Heart right ventricle (tissue), 16 donors: ENCODE results near the gene NUDT9. TPM values are rescaled to one million over a fixed set of nuclear protein-coding genes. Genes with fewer than 3 reads are reported as not detected.
"Not testable (repeated sequence)": the region's sequence is repeated elsewhere in the genome, so short reads cannot be mapped to it uniquely, and the experiment has no call there.

ENCODE experiments used
- ATAC-seq, 8 donors: fragments of 200-7000 bp; cut with Tn5 transposase; one replicate each; pipeline ENCODE4 v1.9.1; 2020; ENCODE audit warnings: mild to moderate bottlenecking in 8 of 8, moderate library complexity in 8 of 8, moderate number of reproducible peaks in 1 of 8
- DNase-seq, 2 donors: peaks; one replicate each; pipeline ENCODE4 v3.0.0-alpha.2; 2020
- H3K27ac ChIP-seq, 10 donors: fragments of 200-600 bp; sonication (generic) in 2 of 10; one replicate each; pipeline versions ENCODE4 v1.5.0 to v1.8.0; 2020 to 2022; ENCODE audit warnings: mild to moderate bottlenecking in 3 of 10
- H3K27me3 ChIP-seq, 7 donors: fragments of 200-600 bp; one replicate each; pipeline ENCODE4 v1.8.0; 2021 to 2022; ENCODE audit warnings: mild to moderate bottlenecking in 2 of 7
- H3K36me3 ChIP-seq, 9 donors: fragments of 200-600 bp; sonication (generic) in 1 of 9; one replicate each; pipeline versions ENCODE4 v1.5.0 to v1.8.0; 2020 to 2022; ENCODE audit warnings: mild to moderate bottlenecking in 2 of 9
- H3K4me1 ChIP-seq, 9 donors: fragments of 200-600 bp; sonication (generic) in 1 of 9; one replicate each; pipeline versions ENCODE4 v1.5.0 to v1.8.0; 2020 to 2022; ENCODE audit warnings: mild to moderate bottlenecking in 4 of 9
- H3K4me3 ChIP-seq, 10 donors: fragments of 200-600 bp; sonication (generic) in 2 of 10; one replicate each; pipeline versions ENCODE4 v1.5.0 to v1.8.0; 2020 to 2022; ENCODE audit warnings: mild to moderate bottlenecking in 7 of 10, moderate library complexity in 2 of 10
- H3K9me3 ChIP-seq, 11 donors: fragments of 200-600 bp in 10 of 11; sonication (generic) in 2 of 11; one replicate each; pipeline versions ENCODE4 v1.5.0 to v1.8.0; 2013 to 2022; ENCODE audit warnings: mild to moderate bottlenecking in 2 of 11, control low read depth in 1 of 11, moderate library complexity in 1 of 11
- WGBS, 2 donors: extraction: QIAGEN DNeasy Blood & Tissue Kit; methylation state at CpG; one replicate each; pipeline ENCODE4 v1.1.7; 2013; ENCODE audit warnings: inconsistent platforms in 1 of 2; 5-methylcytosine and 5-hydroxymethylcytosine counted together
- intact Hi-C, 10 donors: fragments of 100-400 bp; cut with DNase I; formaldehyde crosslinking; loops; one replicate each; pipeline versions ENCODE4 v1.11.1 to v1.14.2; 2022
- polyA plus RNA-seq, 2 donors: library from polyadenylated mRNA; stranded (reverse); fragments of 200-250 nt; gene quantifications; one replicate each; pipeline ENCODE4 v1.2.3, GENCODE V29; 2013
- total RNA-seq, 10 donors: library from RNA; stranded (reverse); fragmentation: NEBNext Ultra II Directional in 3 of 10; extraction: Animal tissue kit (Norgen Biotek cat#: 25700) in 3 of 10; gene quantifications; one replicate each; pipeline versions ENCODE4 v1.2.1 to v1.2.4, GENCODE V29; 2021 to 2023
- TF ChIP-seq, protein P1 (sequence below), 9 donors: fragments of 200-600 bp; sonication (generic) in 2 of 9; IDR thresholded peaks; one replicate each; pipeline versions ENCODE4 v1.5.0 to v1.8.0; 2021 to 2022; ENCODE audit warnings: antibody characterized with exemption in 9 of 9, mild to moderate bottlenecking in 5 of 9, moderate library complexity in 1 of 9
- donor health status: Arrhythmogenic right ventricular cardiomyopathy.
- donor health status: ischemic (EF 13 %, LVEDD 7.1; RV severe dilation, severe dysfunction).
- donor health status: healthy with polysubstance abuse.
- donor health status: DM: no; HTN: yes; CAD: no.
- donor health status: DM: no; HTN: no; CAD: no.
- donor health status: ischemic (EF 25% LVEDD 6.9; RV normal size, moderate dysfunction).
- donor health status: ischemic (EF 25% LVEDD 5.7; RV mildly dilated, moderate dysfunction).
- donor health status: healthy.
- donor health status: DM: yes; HTN: yes; CAD: no.
- donor health status: Ischemic cardiomyopathy.
- donor health status: ischemic (EF 35%, LVEDD 5.7; RV mildly dilated, moderate dysfunction).
- donor health status: nonischemic (EF 11% LVEDD 7.7; RV severe dilation, severe dysfunction).
- donor health status: DM: yes; HTN: yes; CAD: no.
- donor health status: PGD.
- donor health status: ischemic (EF 29% LVEDD 5.4; RV normal size, mild dysfunction).
- donor health status: nonischemic (EF 23%, LVEDD 6.1; RV moderate dilation, normal function).

NUDT9 gene
- total and polyA plus RNA-seq, 12 donors, result 24.1 to 56.0 (median 29.2) TPM

DNA sequence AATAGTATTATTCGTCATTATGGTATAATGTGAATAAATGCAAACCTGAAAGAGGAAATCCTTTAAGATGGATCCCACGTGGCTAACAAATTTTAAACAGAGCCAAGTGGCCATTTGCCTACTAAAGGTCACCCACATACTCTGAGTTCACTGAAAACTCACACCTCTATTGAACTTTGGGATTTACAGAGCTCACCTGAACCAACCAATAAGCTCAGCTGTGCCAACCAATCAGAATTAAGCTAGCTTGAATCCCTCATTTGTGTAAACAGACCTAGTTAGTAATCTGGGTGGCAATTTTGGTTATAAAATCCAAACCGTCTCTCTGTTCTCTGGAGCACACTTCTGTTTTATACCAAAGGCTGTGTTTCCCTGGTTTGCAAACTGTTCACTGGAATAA is 5.4 kb upstream of the NUDT9 start:
- H3K27me3 ChIP-seq, result no peaks in the 10 kb centered on the region
- TF ChIP-seq, protein P1, sequence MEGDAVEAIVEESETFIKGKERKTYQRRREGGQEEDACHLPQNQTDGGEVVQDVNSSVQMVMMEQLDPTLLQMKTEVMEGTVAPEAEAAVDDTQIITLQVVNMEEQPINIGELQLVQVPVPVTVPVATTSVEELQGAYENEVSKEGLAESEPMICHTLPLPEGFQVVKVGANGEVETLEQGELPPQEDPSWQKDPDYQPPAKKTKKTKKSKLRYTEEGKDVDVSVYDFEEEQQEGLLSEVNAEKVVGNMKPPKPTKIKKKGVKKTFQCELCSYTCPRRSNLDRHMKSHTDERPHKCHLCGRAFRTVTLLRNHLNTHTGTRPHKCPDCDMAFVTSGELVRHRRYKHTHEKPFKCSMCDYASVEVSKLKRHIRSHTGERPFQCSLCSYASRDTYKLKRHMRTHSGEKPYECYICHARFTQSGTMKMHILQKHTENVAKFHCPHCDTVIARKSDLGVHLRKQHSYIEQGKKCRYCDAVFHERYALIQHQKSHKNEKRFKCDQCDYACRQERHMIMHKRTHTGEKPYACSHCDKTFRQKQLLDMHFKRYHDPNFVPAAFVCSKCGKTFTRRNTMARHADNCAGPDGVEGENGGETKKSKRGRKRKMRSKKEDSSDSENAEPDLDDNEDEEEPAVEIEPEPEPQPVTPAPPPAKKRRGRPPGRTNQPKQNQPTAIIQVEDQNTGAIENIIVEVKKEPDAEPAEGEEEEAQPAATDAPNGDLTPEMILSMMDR (IDR thresholded peaks at IDR 0.05), result no peak
- DNase-seq (no peak), ATAC-seq (no peak)
- no peak overlapping the region for H3K27ac ChIP-seq
- peaks cover 0 to 6% (median 0%) of the 10 kb centered on the region in 11 donors for H3K9me3 ChIP-seq
- no peaks in the 10 kb centered on the region for H3K36me3 ChIP-seq
- peaks cover 0 to 9% (median 6%) of the 10 kb centered on the region in 9 donors for H3K4me1 ChIP-seq
- intact Hi-C loops, result no loop called here
- WGBS, 2 donors, result 73 to 74% methylated on average over 3 of the region's 3 CpGs
- H3K4me3 ChIP-seq, result no peak overlapping the region

DNA sequence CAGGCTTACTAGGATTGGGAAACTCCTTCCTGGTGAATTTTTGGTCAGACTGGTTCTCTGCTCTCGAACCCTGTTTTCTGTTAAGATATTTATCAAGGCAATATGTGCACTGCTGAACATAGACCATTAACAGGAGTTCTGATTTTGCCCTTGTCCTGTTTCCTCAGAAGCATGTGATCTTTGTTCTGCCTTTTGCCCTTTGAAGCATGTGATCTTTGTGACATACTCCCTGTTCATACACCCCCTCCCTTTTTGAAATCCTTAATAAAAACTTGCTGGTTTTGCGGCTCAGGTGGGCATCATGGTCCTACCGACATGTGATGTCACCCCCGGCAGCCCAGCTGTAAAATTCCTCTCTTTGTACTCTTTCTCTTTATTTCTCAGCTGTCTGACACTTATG is 4.0 kb upstream of the NUDT9 start:
- peaks cover 2 to 12% (median 11%) of the 10 kb centered on the region in 9 donors for H3K4me1 ChIP-seq
- H3K4me3 ChIP-seq, H3K27me3 ChIP-seq, H3K9me3 ChIP-seq, ATAC-seq, H3K36me3 ChIP-seq, intact Hi-C loops, DNase-seq, H3K27ac ChIP-seq: not testable (repeated sequence)
- WGBS, 2 donors, result 95 to 97% methylated on average over 4 of the region's 4 CpGs

DNA sequence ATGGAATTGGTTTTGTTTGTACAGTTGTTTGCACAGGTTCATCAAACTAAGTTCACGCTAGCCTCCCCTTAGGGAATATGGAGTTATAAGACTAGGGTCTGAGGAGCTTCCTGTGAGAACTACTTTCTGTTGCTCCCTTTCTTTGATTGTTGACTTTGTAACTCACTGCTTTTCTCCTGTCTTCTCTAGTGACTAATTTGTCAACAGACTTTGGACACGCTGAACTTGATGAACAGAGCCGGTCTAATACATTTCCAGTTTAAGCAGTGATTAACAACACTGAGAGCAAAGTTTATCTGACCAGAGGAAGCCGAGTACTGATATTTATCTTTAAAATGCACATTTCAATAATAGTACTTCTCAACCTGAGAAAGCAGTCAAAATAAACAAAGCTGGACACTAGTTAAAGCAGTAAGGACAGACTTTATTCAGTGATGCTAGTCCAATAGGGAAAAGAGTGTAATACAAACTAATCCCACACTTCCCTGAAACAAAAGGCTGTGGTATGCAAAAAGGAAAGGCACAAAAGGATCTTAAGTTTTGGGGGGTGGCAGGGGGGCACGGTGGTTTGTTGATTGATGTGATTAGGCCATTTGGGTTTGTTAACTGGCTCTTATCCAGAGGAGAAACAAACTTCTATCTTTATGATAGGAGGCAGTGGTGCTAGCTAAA is 2.7 kb upstream of the NUDT9 start:
- H3K36me3 ChIP-seq, result no peaks in the 10 kb centered on the region
- H3K9me3 ChIP-seq, result no peaks in the 10 kb centered on the region
- DNase-seq (no peak), ATAC-seq (no peak)
- H3K4me3 ChIP-seq, result no peak overlapping the region
- WGBS, 2 donors, result 45 to 47% methylated on average over 5 of the region's 5 CpGs
- H3K27me3 ChIP-seq, result no peaks in the 10 kb centered on the region
- no peak overlapping the region for H3K27ac ChIP-seq
- peaks cover 4 to 25% (median 24%) of the 10 kb centered on the region in 9 donors for H3K4me1 ChIP-seq
- TF ChIP-seq, protein P1 (IDR thresholded peaks at IDR 0.05), result no peak
- intact Hi-C loops, result loop anchor here in 1 of 10 donors (5.0 kb wide), 1 partner anchor 32 kb away; no protein-coding TSS in a partner anchor

DNA sequence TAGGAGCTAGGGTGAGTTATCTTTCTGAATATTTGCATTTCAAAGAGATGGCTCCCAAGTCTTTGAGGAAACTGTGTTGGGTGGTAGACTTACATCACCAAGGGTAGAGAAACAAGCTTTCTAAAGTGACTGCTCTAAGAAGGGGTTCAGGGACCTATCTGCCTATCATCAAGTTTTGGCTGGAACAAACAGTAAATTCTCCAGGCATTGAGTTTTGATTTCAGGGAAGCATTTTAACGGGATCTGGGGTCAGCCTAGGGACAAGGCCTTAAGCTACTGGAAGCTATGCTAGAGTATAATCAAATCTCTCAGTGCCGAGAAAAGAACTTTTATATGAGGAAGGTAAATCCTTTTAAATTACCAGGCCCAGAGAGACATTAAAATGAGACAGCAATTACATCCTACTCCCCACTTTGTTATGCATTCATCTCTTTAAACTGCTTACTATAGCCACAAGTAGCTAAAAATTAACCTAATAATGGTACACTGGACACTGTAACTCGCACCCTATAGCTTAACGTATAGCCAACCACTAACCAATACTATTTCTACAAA is 2.0 kb upstream of the NUDT9 start:
- no peak overlapping the region for H3K27ac ChIP-seq
- TF ChIP-seq, protein P1 (IDR thresholded peaks at IDR 0.05), result no peak
- DNase-seq (no peak), ATAC-seq (no peak)
- peaks cover 4 to 30% (median 28%) of the 10 kb centered on the region in 9 donors for H3K4me1 ChIP-seq
- no peaks in the 10 kb centered on the region for H3K27me3 ChIP-seq
- H3K36me3 ChIP-seq, result no peaks in the 10 kb centered on the region
- 79 to 83% methylated on average over 4 of the region's 4 CpGs for WGBS, 2 donors
- H3K9me3 ChIP-seq, result no peaks in the 10 kb centered on the region
- intact Hi-C loops, result loop anchor here in 1 of 10 donors (5.0 kb wide), 1 partner anchor 33 kb away; no protein-coding TSS in a partner anchor
- H3K4me3 ChIP-seq, result no peak overlapping the region
